Esophagus squamous epithelium (tissue), 5 donors: Measurements from ENCODE around the gene SLC25A48. TPM values are rescaled to one million over a fixed set of nuclear protein-coding genes. Genes with fewer than 3 reads are reported as not detected.

ENCODE experiments used
- DNase-seq: peaks from one replicate; lab custom pipeline; 2025; lab: John Stamatoyannopoulos, UW
- H3K27ac ChIP-seq, 4 donors: fragments of 200-600 bp; sonication (generic); one replicate each; pipeline ENCODE4 v1.5.1; 2016 to 2019; ENCODE audit warnings: mild to moderate bottlenecking in 1 of 4
- H3K27me3 ChIP-seq, 4 donors: fragments of 200-600 bp; sonication (generic); 1 replicate in 3 of 4; 2 replicates in 1 of 4; pipeline versions ENCODE4 v1.5.1 to v1.6.0; 2017 to 2021; ENCODE audit warnings: antibody characterized with exemption in 1 of 4
- H3K36me3 ChIP-seq, 3 donors: fragments of 200-600 bp; sonication (generic); one replicate each; pipeline ENCODE4 v1.5.1; 2016 to 2019
- H3K4me1 ChIP-seq, 3 donors: fragments of 200-600 bp; sonication (generic); one replicate each; pipeline ENCODE4 v1.5.1; 2017 to 2019
- H3K4me3 ChIP-seq, 4 donors: fragments of 200-600 bp; sonication (generic); 1 replicate in 3 of 4; 2 replicates in 1 of 4; pipeline ENCODE4 v1.5.1; 2016 to 2019; ENCODE audit warnings: mild to moderate bottlenecking in 2 of 4, moderate library complexity in 1 of 4
- H3K9me3 ChIP-seq, 3 donors: fragments of 200-600 bp; sonication (generic); one replicate each; pipeline ENCODE4 v1.5.1; 2016 to 2019
- POLR2A ChIP-seq, 4 donors: fragments of 450-650 bp; IDR thresholded peaks; one replicate each; pipeline ENCODE4 v1.6.1; 2017; ENCODE audit warnings: antibody characterized with exemption in 4 of 4, mild to moderate bottlenecking in 4 of 4, moderate library complexity in 3 of 4
- WGBS, 2 donors: methylation state at CpG; one replicate each; pipeline ENCODE4 v1.1.5; 2018; 5-methylcytosine and 5-hydroxymethylcytosine counted together
- intact Hi-C: fragments of 100-400 bp; cut with DNase I; formaldehyde crosslinking; loops from one replicate; pipeline ENCODE4 v1.15.0; 2022
- total RNA-seq, 4 donors: library from RNA; depleted of rRNA; stranded (reverse); fragments of >200 nt; gene quantifications; one replicate each; pipeline ENCODE4 v1.1.0, GENCODE V29; 2016
- TF ChIP-seq, protein P1 (sequence below), 6 experiments: fragments of 450-650 bp in 4 of 6; fragments of 200-600 bp in 2 of 6; sonication (generic) in 2 of 6; IDR thresholded peaks; one replicate each; pipeline ENCODE4 v1.5.1; 2016 to 2019; ENCODE audit warnings: antibody characterized with exemption in 6 of 6, mild to moderate bottlenecking in 4 of 6, moderate library complexity in 4 of 6
- donor health status: DM: yes; HTN: yes; CAD: no.

Gene SLC25A48
- total RNA-seq, 4 donors from 2014 or later = 0.19 to 1.3 (median 0.48) TPM

DNA sequence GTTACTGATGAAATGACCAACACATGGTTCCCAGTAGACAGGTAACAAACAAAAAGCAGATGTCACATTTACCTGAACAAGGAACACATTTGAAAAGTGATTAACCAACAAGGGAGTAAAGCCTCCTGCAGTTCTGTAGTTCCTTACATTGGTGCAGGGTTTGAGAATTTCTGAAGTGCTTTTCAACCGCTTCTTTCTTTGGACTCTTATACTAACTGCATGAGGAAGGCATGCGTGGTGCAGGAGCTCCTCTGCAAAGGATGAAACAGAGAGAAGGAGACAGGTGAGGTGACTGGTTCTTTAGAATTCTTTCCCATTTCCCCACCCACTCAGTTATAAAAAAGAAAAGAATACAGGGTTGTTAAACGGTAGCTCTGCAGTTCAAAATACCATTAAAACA lies 65.8 kb downstream of the SLC25A48 start:
- DNase-seq = no peak
- no peak overlapping the region for H3K27ac ChIP-seq
- TF ChIP-seq, protein P1, sequence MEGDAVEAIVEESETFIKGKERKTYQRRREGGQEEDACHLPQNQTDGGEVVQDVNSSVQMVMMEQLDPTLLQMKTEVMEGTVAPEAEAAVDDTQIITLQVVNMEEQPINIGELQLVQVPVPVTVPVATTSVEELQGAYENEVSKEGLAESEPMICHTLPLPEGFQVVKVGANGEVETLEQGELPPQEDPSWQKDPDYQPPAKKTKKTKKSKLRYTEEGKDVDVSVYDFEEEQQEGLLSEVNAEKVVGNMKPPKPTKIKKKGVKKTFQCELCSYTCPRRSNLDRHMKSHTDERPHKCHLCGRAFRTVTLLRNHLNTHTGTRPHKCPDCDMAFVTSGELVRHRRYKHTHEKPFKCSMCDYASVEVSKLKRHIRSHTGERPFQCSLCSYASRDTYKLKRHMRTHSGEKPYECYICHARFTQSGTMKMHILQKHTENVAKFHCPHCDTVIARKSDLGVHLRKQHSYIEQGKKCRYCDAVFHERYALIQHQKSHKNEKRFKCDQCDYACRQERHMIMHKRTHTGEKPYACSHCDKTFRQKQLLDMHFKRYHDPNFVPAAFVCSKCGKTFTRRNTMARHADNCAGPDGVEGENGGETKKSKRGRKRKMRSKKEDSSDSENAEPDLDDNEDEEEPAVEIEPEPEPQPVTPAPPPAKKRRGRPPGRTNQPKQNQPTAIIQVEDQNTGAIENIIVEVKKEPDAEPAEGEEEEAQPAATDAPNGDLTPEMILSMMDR (IDR thresholded peaks at IDR 0.05) = no peak
- no peak for TF ChIP-seq POLR2A (IDR thresholded peaks at IDR 0.05)
- H3K36me3 ChIP-seq = no peaks in the 10 kb centered on the region
- H3K9me3 ChIP-seq = no peaks in the 10 kb centered on the region
- H3K4me3 ChIP-seq = no peak overlapping the region
- intact Hi-C loops = no loop called here
- H3K27me3 ChIP-seq = peaks cover 0 to 55% (median 0%) of the 10 kb centered on the region in 4 donors
- WGBS, 2 donors = 65 to 67% methylated on average over 3 of the region's 3 CpGs
- no peaks in the 10 kb centered on the region for H3K4me1 ChIP-seq

GRCh38 chr5:135901633-135902032 lies 67.2 kb downstream of the SLC25A48 start:
- Histone ChIP-seq H3K9me3 (no peaks in the 10 kb centered on the region), H3K4me3 (no peak overlapping the region), H3K4me1 (no peaks in the 10 kb centered on the region), H3K27ac (no peak overlapping the region), H3K36me3 (no peaks in the 10 kb centered on the region), H3K27me3 (peaks cover 0 to 53% (median 0%) of the 10 kb centered on the region in 4 donors)
- WGBS, 2 donors = 30 to 33% methylated on average over 3 of the region's 3 CpGs
- intact Hi-C loops = no loop called here
- DNase-seq = no peak
- no peak for TF ChIP-seq POLR2A (IDR thresholded peaks at IDR 0.05)
- TF ChIP-seq, protein P1 (IDR thresholded peaks at IDR 0.05) = no peak

- intact Hi-C loops = no loop called here
- TF ChIP-seq, protein P1 (IDR thresholded peaks at IDR 0.05) = no peak
- no peak for TF ChIP-seq POLR2A (IDR thresholded peaks at IDR 0.05)
- Histone ChIP-seq H3K9me3 (no peaks in the 10 kb centered on the region), H3K27ac (no peak overlapping the region), H3K4me1 (no peaks in the 10 kb centered on the region), H3K36me3 (no peaks in the 10 kb centered on the region), H3K27me3 (peaks cover 0 to 65% (median 0%) of the 10 kb centered on the region in 4 donors), H3K4me3 (no peak overlapping the region)
- WGBS, 2 donors = 55 to 58% methylated on average over 1 of the region's 1 CpG
- DNase-seq = no peak
These were observed 70.7 kb downstream of the SLC25A48 start for GRCh38 chr5:135905144-135905543.

GRCh38 chr5:135913713-135914626 lies 79.5 kb downstream of the SLC25A48 start:
- intact Hi-C loops = no loop called here
- H3K4me1 ChIP-seq = no peaks in the 10 kb centered on the region
- no peaks in the 10 kb centered on the region for H3K9me3 ChIP-seq
- no peak overlapping the region for H3K27ac ChIP-seq
- no peaks in the 10 kb centered on the region for H3K36me3 ChIP-seq
- H3K27me3 ChIP-seq = peaks cover 0 to 92% (median 0%) of the 10 kb centered on the region in 4 donors
- H3K4me3 ChIP-seq = no peak overlapping the region
- DNase-seq = no peak
- no peak for TF ChIP-seq POLR2A (IDR thresholded peaks at IDR 0.05)
- TF ChIP-seq, protein P1 (IDR thresholded peaks at IDR 0.05) = no peak
- WGBS, 2 donors = 42 to 45% methylated on average over 4 of the region's 4 CpGs

- Histone ChIP-seq H3K27me3 (peaks cover 0 to 84% (median 0%) of the 10 kb centered on the region in 4 donors), H3K4me1 (no peaks in the 10 kb centered on the region), H3K27ac (no peak overlapping the region), H3K9me3 (no peaks in the 10 kb centered on the region), H3K36me3 (no peaks in the 10 kb centered on the region), H3K4me3 (no peak overlapping the region)
- intact Hi-C loops = no loop called here
- WGBS, 2 donors = 77% methylated on average over 5 of the region's 5 CpGs
- DNase-seq = no peak
- TF ChIP-seq, protein P1 (IDR thresholded peaks at IDR 0.05) = no peak
- no peak for TF ChIP-seq POLR2A (IDR thresholded peaks at IDR 0.05)
These were observed 81.1 kb downstream of the SLC25A48 start for GRCh38 chr5:135915466-135916001.
